Measurements from ENCODE around the gene ABHD14A. TPM values are rescaled to one million over a fixed set of nuclear protein-coding genes. Genes with fewer than 3 reads are reported as not detected.

ABHD14A gene
- polyA plus RNA-seq, 4 donors = 4.6 to 17.6 (median 10.4) TPM

Other genes starting within 250 kb of the ABHD14A start
- not detected for gene IQCF6, start 195.8 kb upstream of the ABHD14A start, polyA plus RNA-seq
- gene IQCF2, start 113.4 kb upstream of the ABHD14A start, polyA plus RNA-seq = not detected
- gene IQCF5, start 99.5 kb upstream of the ABHD14A start, polyA plus RNA-seq = not detected
- not detected for gene IQCF1, start 71.7 kb upstream of the ABHD14A start, polyA plus RNA-seq
- 10 to 100 TPM in 3 of 4 donors, 1 to 10 TPM in 1; 8.9 to 26.0 (median 15.6) TPM for gene RRP9, start 33.2 kb upstream of the ABHD14A start, polyA plus RNA-seq
- gene PARP3, start 32.7 kb upstream of the ABHD14A start, polyA plus RNA-seq = 10 to 100 TPM; 11.7 to 59.5 (median 35.8) TPM
- under 1 TPM in 2 of 4 donors, not detected in 2; 0.09 to 0.10 TPM for gene GPR62, start 19.7 kb upstream of the ABHD14A start, polyA plus RNA-seq
- gene PCBP4, start 7.6 kb upstream of the ABHD14A start, polyA plus RNA-seq = 10 to 100 TPM; 24.0 to 60.8 (median 39.2) TPM
- 100 to 1,000 TPM in 3 of 4 donors, 10 to 100 TPM in 1; 71.3 to 164 (median 125) TPM for gene ABHD14B, start 1.0 kb upstream of the ABHD14A start, polyA plus RNA-seq
- 1,000 to 10,000 TPM in 1 of 4 donors, 100 to 1,000 TPM in 3; 164 to 1,228 (median 588) TPM for gene ACY1, start 8.5 kb downstream of the ABHD14A start, polyA plus RNA-seq
- 1,000 to 10,000 TPM; 2,279 to 2,521 (median 2,399) TPM for gene RPL29, start 20.8 kb downstream of the ABHD14A start, polyA plus RNA-seq
- 1 to 10 TPM; 1.6 to 9.4 (median 4.4) TPM for gene DUSP7, start 81.5 kb downstream of the ABHD14A start, polyA plus RNA-seq
- 10 to 100 TPM in 1 of 4 donors, 1 to 10 TPM in 3; 2.7 to 19.4 (median 4.8) TPM for gene POC1A, start 179.4 kb downstream of the ABHD14A start, polyA plus RNA-seq
- 10 to 100 TPM; 40.9 to 99.7 (median 65.3) TPM for gene ALAS1, start 223.1 kb downstream of the ABHD14A start, polyA plus RNA-seq